Neuronal stem cell (in vitro differentiated cells): ENCODE measurements around the gene CASP8.
A peak's percentile ranks its signal among the peaks of the same experiment; 100 is the strongest.

Experiments used
- DNase-seq: peaks from one replicate; pipeline ENCODE4 v3.0.0-alpha.2; 2013; ENCODE audit warnings: low spot score
- H2AFZ ChIP-seq: one replicate; pipeline ENCODE4 v1.6.1; 2013; ENCODE audit warnings: mild to moderate bottlenecking, low read length, inconsistent platforms
- H2AK5ac ChIP-seq: 2 replicates; pipeline ENCODE4 v1.6.1; 2013; ENCODE audit warnings: low read depth, mild to moderate bottlenecking, inconsistent platforms, low read length, moderate library complexity, mixed read lengths
- H2BK120ac ChIP-seq: 2 replicates; pipeline ENCODE4 v1.6.1; 2013; ENCODE audit warnings: low read depth, mild to moderate bottlenecking, inconsistent platforms, low read length, moderate library complexity, mixed read lengths
- H2BK12ac ChIP-seq: one replicate; pipeline ENCODE4 v1.6.1; 2013; ENCODE audit warnings: low read length, inconsistent platforms
- H2BK15ac ChIP-seq: 2 replicates; pipeline ENCODE4 v1.6.1; 2013; ENCODE audit warnings: mild to moderate bottlenecking, low read length, inconsistent platforms, mixed read lengths
- H2BK5ac ChIP-seq: one replicate; pipeline ENCODE4 v1.6.1; 2013; ENCODE audit warnings: inconsistent platforms, mild to moderate bottlenecking, low read length, moderate library complexity
- H3K14ac ChIP-seq: one replicate; pipeline ENCODE4 v1.6.1; 2013; ENCODE audit warnings: low read length, inconsistent platforms
- H3K18ac ChIP-seq: 2 replicates; pipeline ENCODE4 v1.6.1; 2013; ENCODE audit warnings: low read length, inconsistent platforms
- H3K23ac ChIP-seq: 2 replicates; pipeline ENCODE4 v1.6.1; 2013; ENCODE audit warnings: low read depth, mild to moderate bottlenecking, mixed read lengths, low read length, inconsistent platforms; ENCODE audit not compliant: poor library complexity
- H3K27ac ChIP-seq: replicated peaks from 3 replicates; pipeline ENCODE4 v1.5.1; 2013; ENCODE audit warnings: low read length, inconsistent platforms
- H3K27me3 ChIP-seq, 3 experiments: 2 replicates each; pipeline ENCODE4 v1.6.1; 2013; ENCODE audit warnings: low read length in 3 of 3, mild to moderate bottlenecking in 2 of 3, inconsistent platforms in 1 of 3, low read depth in 1 of 3, mixed read lengths in 1 of 3, moderate library complexity in 1 of 3; ENCODE audit not compliant: control insufficient read depth in 3 of 3, insufficient read depth in 3 of 3
- H3K36me3 ChIP-seq, 2 donors: replicated peaks in 1 of 2; 2 replicates each; pipeline ENCODE4 v1.6.1; 2013; ENCODE audit warnings: low read length in 2 of 2; ENCODE audit not compliant: control insufficient read depth in 2 of 2, insufficient read depth in 2 of 2
- H3K4ac ChIP-seq: 2 replicates; pipeline ENCODE4 v1.6.1; 2013; ENCODE audit warnings: inconsistent platforms, mild to moderate bottlenecking, low read length, moderate library complexity
- H3K4me1 ChIP-seq, 2 donors: 1 replicate in 1 of 2; 2 replicates in 1 of 2; pipeline ENCODE4 v1.6.1; 2013; ENCODE audit warnings: low read length in 2 of 2, low read depth in 1 of 2; ENCODE audit not compliant: control insufficient read depth in 2 of 2, insufficient read depth in 1 of 2
- H3K4me2 ChIP-seq: one replicate; pipeline ENCODE4 v1.6.1; 2013; ENCODE audit warnings: mild to moderate bottlenecking, low read length, inconsistent platforms; ENCODE audit not compliant: insufficient read depth, poor library complexity, severe bottlenecking
- H3K4me3 ChIP-seq, 2 donors: 2 replicates each; pipeline ENCODE4 v1.5.1; 2013; ENCODE audit warnings: low read length in 2 of 2, mild to moderate bottlenecking in 2 of 2, inconsistent platforms in 1 of 2, moderate library complexity in 1 of 2
- H3K79me1 ChIP-seq: one replicate; pipeline ENCODE4 v1.6.1; 2013; ENCODE audit warnings: low read depth, mild to moderate bottlenecking, inconsistent platforms, low read length, moderate library complexity
- H3K9ac ChIP-seq: one replicate; pipeline ENCODE4 v1.6.1; 2013; ENCODE audit warnings: mild to moderate bottlenecking, low read depth, low read length, inconsistent platforms; ENCODE audit not compliant: poor library complexity
- H3K9me3 ChIP-seq, 2 donors: replicated peaks in 1 of 2; 2 replicates each; pipeline versions ENCODE3 to v1.6.1; 2013; ENCODE audit warnings: low read length in 2 of 2, mild to moderate bottlenecking in 2 of 2, inconsistent platforms in 1 of 2, low read depth in 1 of 2, mixed read lengths in 1 of 2, moderate library complexity in 1 of 2; ENCODE audit not compliant: control insufficient read depth in 2 of 2, insufficient read depth in 1 of 2
- H4K8ac ChIP-seq: one replicate; pipeline ENCODE4 v1.6.1; 2013; ENCODE audit warnings: low read depth, mild to moderate bottlenecking, inconsistent platforms, low read length, moderate library complexity
- H4K91ac ChIP-seq: one replicate; pipeline ENCODE4 v1.6.1; 2013; ENCODE audit warnings: low read length, low read depth, mild to moderate bottlenecking, inconsistent platforms; ENCODE audit not compliant: poor library complexity
- WGBS, 2 donors: extraction: QIAGEN DNeasy Blood & Tissue Kit; methylation state at CpG; one replicate each; pipeline ENCODE4 v1.1.7; 2013; ENCODE audit warnings: missing lambda C conversion rate in 2 of 2, mixed read lengths in 1 of 2; ENCODE audit not compliant: insufficient read length in 2 of 2, insufficient replicate concordance in 1 of 2; ENCODE audit errors: extremely low coverage in 2 of 2; 5-methylcytosine and 5-hydroxymethylcytosine counted together

CASP8 gene

GRCh38 chr2:201307876-201308275 is 47.5 kb downstream of the CASP8 start:
- Histone ChIP-seq H4K8ac (no peak overlapping the region), H3K79me1 (no peaks in the 10 kb centered on the region), H2BK15ac (no peak overlapping the region), H3K9ac (peak overlapping the region; percentile 34), H3K4me2 (no peak overlapping the region), H3K36me3 (no peaks in the 10 kb centered on the region), H2BK12ac (no peak overlapping the region), H3K4me3 (no peak overlapping the region), H3K4me1 (no peaks in the 10 kb centered on the region), H2BK5ac (no peak overlapping the region), H3K27ac (no peak overlapping the region), H3K27me3 (no peaks in the 10 kb centered on the region), H2BK120ac (no peak overlapping the region), H3K9me3 (peaks cover 0 to 4% of the 10 kb centered on the region in 2 donors), H3K23ac (no peak overlapping the region), H4K91ac (no peak overlapping the region), H2AFZ (no peak overlapping the region), H3K4ac (no peak overlapping the region), H3K18ac (no peak overlapping the region), H2AK5ac (no peak overlapping the region), H3K14ac (no peak overlapping the region)
- DNase-seq = no peak
- WGBS, 2 donors = no CpG with 5 or more reads among the region's 3 CpGs

- Histone ChIP-seq H3K4ac (no peak overlapping the region), H3K79me1 (no peaks in the 10 kb centered on the region)
These were observed 48.6 kb downstream of the CASP8 start for GRCh38 chr2:201308914-201309313.

GRCh38 chr2:201313362-201313761 is 53.0 kb downstream of the CASP8 start:
- no peak overlapping the region for H3K23ac ChIP-seq
- no peak overlapping the region for H2BK120ac ChIP-seq
- H2BK12ac ChIP-seq = no peak overlapping the region
- H3K14ac ChIP-seq = no peak overlapping the region
- no peak overlapping the region for H4K91ac ChIP-seq
- H3K9ac ChIP-seq = no peak overlapping the region
- H3K79me1 ChIP-seq = no peaks in the 10 kb centered on the region
- no peak overlapping the region for H2BK5ac ChIP-seq
- no peak overlapping the region for H3K27ac ChIP-seq
- no peak overlapping the region for H2BK15ac ChIP-seq
- H2AK5ac ChIP-seq = no peak overlapping the region
- H3K4me2 ChIP-seq = no peak overlapping the region
- H3K4me1 ChIP-seq = no peaks in the 10 kb centered on the region
- H4K8ac ChIP-seq = no peak overlapping the region
- WGBS, 2 donors = no CpG with 5 or more reads among the region's 5 CpGs
- H3K27me3 ChIP-seq = no peaks in the 10 kb centered on the region
- H3K4me3 ChIP-seq = no peak overlapping the region
- H3K4ac ChIP-seq = no peak overlapping the region
- H3K18ac ChIP-seq = no peak overlapping the region
- peaks cover 0 to 4% of the 10 kb centered on the region in 2 donors for H3K9me3 ChIP-seq
- H2AFZ ChIP-seq = no peak overlapping the region
- no peaks in the 10 kb centered on the region for H3K36me3 ChIP-seq
- no peak for DNase-seq

More at GRCh38 chr2:201308914-201309313, 48.6 kb downstream of the CASP8 start:
- H2AK5ac ChIP-seq = no peak overlapping the region
- H2BK120ac ChIP-seq = no peak overlapping the region
- no peak overlapping the region for H2BK15ac ChIP-seq
- 100% methylated on average over 3 of the region's 3 CpGs; no CpG with 5 or more reads in 1 of the 2 donors for WGBS, 2 donors
- no peak overlapping the region for H2AFZ ChIP-seq
- H3K36me3 ChIP-seq = no peaks in the 10 kb centered on the region
- no peak overlapping the region for H3K23ac ChIP-seq
- no peak for DNase-seq
- no peak overlapping the region for H4K91ac ChIP-seq
- no peak overlapping the region for H3K4me2 ChIP-seq
- no peak overlapping the region for H3K18ac ChIP-seq
- H3K14ac ChIP-seq = no peak overlapping the region
- H3K4me1 ChIP-seq = no peaks in the 10 kb centered on the region
- H2BK12ac ChIP-seq = no peak overlapping the region
- no peak overlapping the region for H3K9ac ChIP-seq
- no peak overlapping the region for H4K8ac ChIP-seq
- no peak overlapping the region for H3K4me3 ChIP-seq
- H3K27ac ChIP-seq = no peak overlapping the region
- no peak overlapping the region for H2BK5ac ChIP-seq
- H3K27me3 ChIP-seq = no peaks in the 10 kb centered on the region
- H3K9me3 ChIP-seq = peaks cover 0 to 4% of the 10 kb centered on the region in 2 donors

- H3K23ac ChIP-seq = no peak overlapping the region
- H2BK15ac ChIP-seq = no peak overlapping the region
- no peak overlapping the region for H3K4ac ChIP-seq
These were observed 59.2 kb downstream of the CASP8 start for GRCh38 chr2:201319511-201319910.

More at GRCh38 chr2:201319511-201319910, 59.2 kb downstream of the CASP8 start:
- Histone ChIP-seq H3K9me3 (peaks cover 0 to 2% of the 10 kb centered on the region in 2 donors), H3K36me3 (no peaks in the 10 kb centered on the region), H2BK5ac (no peak overlapping the region), H2BK12ac (no peak overlapping the region), H2AK5ac (no peak overlapping the region), H3K4me3 (no peak overlapping the region), H4K8ac (no peak overlapping the region), H3K4me2 (no peak overlapping the region), H3K14ac (no peak overlapping the region), H3K27ac (no peak overlapping the region), H3K79me1 (no peaks in the 10 kb centered on the region), H3K9ac (no peak overlapping the region), H2BK120ac (no peak overlapping the region), H4K91ac (no peak overlapping the region), H2AFZ (no peak overlapping the region), H3K18ac (no peak overlapping the region), H3K4me1 (no peaks in the 10 kb centered on the region), H3K27me3 (no peaks in the 10 kb centered on the region)
- no CpG with 5 or more reads among the region's 2 CpGs for WGBS, 2 donors
- no peak for DNase-seq
